ENCODE data around the gene FGF1.
"Not testable (repeated sequence)": the region's sequence is repeated elsewhere in the genome, so short reads cannot be mapped to it uniquely, and the experiment has no call there.

Gene FGF1

GRCh38 chr5:142671266-142671665, 14.6 kb downstream of the FGF1 start:
- DNase-seq (ENCODE audit: low read depth in 2 of 2), result no peak

- DNase-seq (ENCODE audit: low read depth in 2 of 2), result no peak
Observed at GRCh38 chr5:142670804-142671203, 15.1 kb downstream of the FGF1 start.

GRCh38 chr5:142669477-142669876, 16.4 kb downstream of the FGF1 start:
- DNase-seq (ENCODE audit: low read depth in 2 of 2), result no peak

GRCh38 chr5:142668336-142668735, 17.6 kb downstream of the FGF1 start:
- DNase-seq (ENCODE audit: low read depth in 2 of 2), result no peak

GRCh38 chr5:142667831-142668230, 18.1 kb downstream of the FGF1 start:
- no peak for DNase-seq (ENCODE audit: low read depth in 2 of 2)

- DNase-seq (ENCODE audit: low read depth in 2 of 2), result no peak
Observed at GRCh38 chr5:142664636-142665035, 21.3 kb downstream of the FGF1 start.

- DNase-seq (ENCODE audit: low read depth in 2 of 2), result no peak
Observed at GRCh38 chr5:142664067-142664466, 21.8 kb downstream of the FGF1 start.

- no peak for DNase-seq (ENCODE audit: low read depth in 2 of 2)
Observed at GRCh38 chr5:142663246-142663645, 22.6 kb downstream of the FGF1 start.

GRCh38 chr5:142661957-142662356, 23.9 kb downstream of the FGF1 start:
- DNase-seq (ENCODE audit: low read depth in 2 of 2), result no peak

- no peak for DNase-seq (ENCODE audit: low read depth in 2 of 2)
Observed at GRCh38 chr5:142661143-142661542, 24.7 kb downstream of the FGF1 start.

- no peak for DNase-seq (ENCODE audit: low read depth in 2 of 2)
Observed at GRCh38 chr5:142660731-142661130, 25.2 kb downstream of the FGF1 start.

GRCh38 chr5:142660196-142660595, 25.7 kb downstream of the FGF1 start:
- DNase-seq (ENCODE audit: low read depth in 2 of 2), result no peak

GRCh38 chr5:142659405-142659804, 26.5 kb downstream of the FGF1 start:
- DNase-seq (ENCODE audit: low read depth in 2 of 2), result no peak

GRCh38 chr5:142658278-142658677, 27.6 kb downstream of the FGF1 start:
- DNase-seq (ENCODE audit: low read depth in 2 of 2), result no peak

- DNase-seq (ENCODE audit: low read depth in 2 of 2), result no peak
Observed at GRCh38 chr5:142657446-142657845, 28.4 kb downstream of the FGF1 start.

- DNase-seq (ENCODE audit: low read depth in 2 of 2), result peak; percentile 24 to 33
Observed at GRCh38 chr5:142655339-142656267, 30.3 kb downstream of the FGF1 start.

- no peak for DNase-seq (ENCODE audit: low read depth in 2 of 2)
Observed at GRCh38 chr5:142654578-142655058, 31.3 kb downstream of the FGF1 start.

GRCh38 chr5:142653321-142653720, 32.6 kb downstream of the FGF1 start:
- DNase-seq (ENCODE audit: low read depth in 2 of 2), result no peak

GRCh38 chr5:142652563-142652962, 33.3 kb downstream of the FGF1 start:
- no peak for DNase-seq (ENCODE audit: low read depth in 2 of 2)

- DNase-seq (ENCODE audit: low read depth in 2 of 2), result no peak
Observed at GRCh38 chr5:142650881-142651280, 35.0 kb downstream of the FGF1 start.

GRCh38 chr5:142650060-142650459, 35.8 kb downstream of the FGF1 start:
- DNase-seq (ENCODE audit: low read depth in 2 of 2), result no peak

GRCh38 chr5:142648108-142648507, 37.8 kb downstream of the FGF1 start:
- not testable (repeated sequence) for DNase-seq (ENCODE audit: low read depth in 2 of 2)

- DNase-seq (ENCODE audit: low read depth in 2 of 2), result no peak
Observed at GRCh38 chr5:142645456-142645855, 40.4 kb downstream of the FGF1 start.
